K562 (cell line): ENCODE results near the gene MTX3. TPM values are rescaled to one million over a fixed set of nuclear protein-coding genes. Genes with fewer than 3 reads are reported as not detected.

Experiments used
- ATAC-seq: fragments of 200-7000 bp; cut with Tn5 transposase; 3 replicates; pipeline ENCODE4 v1.9.1; 2020; ENCODE audit warnings: moderate library complexity
- BruUV-seq: library from RNA; stranded (reverse); fragments of 400-500 nt; replicated peaks from 2 replicates; lab custom pipeline; 2021; lab: Mats Ljungman, UMichigan
- CTCF ChIA-PET: fragments of 300-600 bp; formaldehyde crosslinking; extraction: SDS; loops from one replicate; lab custom pipeline; 2021; ENCODE audit warnings: low intra/inter-chr PET ratio; lab: Yijun Ruan, JAX
- POLR2A ChIA-PET: fragments of 300-600, 350-650 bp; sonication (Branson Sonifier 250); formaldehyde crosslinking; extraction: SDS; loops from one replicate; lab custom pipeline; 2021; ENCODE audit warnings: antibody characterized with exemption, inconsistent platforms; lab: Yijun Ruan, JAX
- DNase-seq, 4 experiments: peaks; one replicate each; pipeline versions ENCODE4 v3.0.0 to v3.0.0-alpha.2; 2011 to 2018; ENCODE audit warnings: low spot score in 3 of 4, mixed read lengths in 3 of 4; ENCODE audit errors: extremely low read depth in 1 of 4
- FAIRE-seq: peaks from 2 replicates; lab custom pipeline; 2011; peaks lifted over from hg19 to GRCh38; lab: Jason Lieb, UNC
- H2AFZ ChIP-seq: 2 replicates; pipeline ENCODE4 v1.6.0; 2011; ENCODE audit warnings: low read depth, low read length, control low read depth, inconsistent platforms
- H3K27ac ChIP-seq: fragments of 200-600 bp; 3 replicates; pipeline ENCODE4 v1.8.0; 2011; ENCODE audit warnings: low read depth, mild to moderate bottlenecking, control low read depth, inconsistent platforms, low read length, moderate library complexity, mixed read lengths; ENCODE audit errors: extremely low read depth
- H3K27me3 ChIP-seq, 2 experiments: fragments of 300-600 bp in 1 of 2; 2 replicates in 1 of 2; 3 replicates in 1 of 2; pipeline versions ENCODE4 v1.6.0 to v1.8.0; 2011; ENCODE audit warnings: inconsistent platforms in 2 of 2, low read length in 2 of 2, mild to moderate bottlenecking in 1 of 2, mixed read lengths in 1 of 2, moderate library complexity in 1 of 2; ENCODE audit not compliant: control insufficient read depth in 2 of 2, insufficient read depth in 2 of 2
- H3K36me3 ChIP-seq: fragments of 300-600 bp; 3 replicates; pipeline ENCODE4 v1.8.0; 2011; ENCODE audit warnings: mild to moderate bottlenecking, low read length, inconsistent platforms; ENCODE audit not compliant: control insufficient read depth, insufficient read depth
- H3K4me1 ChIP-seq, 2 experiments: fragments of 200-600 bp in 1 of 2; replicated peaks in 1 of 2; 2 replicates in 1 of 2; 3 replicates in 1 of 2; pipeline versions ENCODE4 v1.5.1 to v1.8.0; 2011; ENCODE audit warnings: inconsistent platforms in 2 of 2, low read length in 2 of 2, mild to moderate bottlenecking in 1 of 2, mixed read lengths in 1 of 2, moderate library complexity in 1 of 2; ENCODE audit not compliant: control insufficient read depth in 2 of 2, insufficient read depth in 2 of 2
- H3K4me2 ChIP-seq: 2 replicates; pipeline ENCODE4 v1.6.1; 2011; ENCODE audit warnings: low read length, control low read depth, inconsistent platforms, mixed read lengths; ENCODE audit not compliant: insufficient read depth
- H3K4me3 ChIP-seq: fragments of 200-600 bp; sonication (generic), shearing (Covaris generic); 2 replicates; pipeline ENCODE4 v1.5.1; 2016; ENCODE audit warnings: control low read depth, inconsistent platforms
- H3K79me2 ChIP-seq: fragments of 200-600 bp; 3 replicates; pipeline ENCODE4 v1.8.0; 2011; ENCODE audit warnings: low read length, inconsistent platforms; ENCODE audit not compliant: control insufficient read depth, insufficient read depth
- H3K9ac ChIP-seq, 2 experiments: 2 replicates each; pipeline versions ENCODE4 v1.6.0 to v1.6.1; 2011; ENCODE audit warnings: low read depth in 2 of 2, low read length in 2 of 2, control low read depth in 1 of 2, inconsistent platforms in 1 of 2, mild to moderate bottlenecking in 1 of 2, mixed read lengths in 1 of 2; ENCODE audit not compliant: insufficient read depth in 1 of 2
- H3K9me1 ChIP-seq: one replicate; pipeline ENCODE4 v1.6.0; 2011; ENCODE audit warnings: inconsistent platforms, mild to moderate bottlenecking, low read length, moderate library complexity; ENCODE audit not compliant: control insufficient read depth, insufficient read depth
- H3K9me3 ChIP-seq: replicated peaks from 2 replicates; pipeline ENCODE4 v1.5.1; 2011; ENCODE audit warnings: low read depth, low read length, inconsistent platforms; ENCODE audit not compliant: control insufficient read depth, insufficient read depth
- H4K20me1 ChIP-seq: replicated peaks from 2 replicates; pipeline ENCODE4 v1.6.1; 2011; ENCODE audit warnings: low read length, inconsistent platforms, mixed read lengths; ENCODE audit not compliant: control insufficient read depth, insufficient read depth
- BRF1 ChIP-seq: IDR thresholded peaks from 3 replicates; pipeline ENCODE4 v1.6.1; 2011; ENCODE audit warnings: borderline replicate concordance, mild to moderate bottlenecking; ENCODE audit not compliant: insufficient read length; ENCODE audit errors: extremely low read depth
- CBFA2T3 ChIP-seq: fragments of 450-650 bp; IDR thresholded peaks from 2 replicates; pipeline ENCODE4 v1.6.1; 2017
- CHAMP1 ChIP-seq: fragments of 450-650 bp; IDR thresholded peaks from 2 replicates; pipeline ENCODE4 v1.6.1; 2016; ENCODE audit warnings: mild to moderate bottlenecking
- EGR1 ChIP-seq: fragments of 450-650 bp; conservative IDR thresholded peaks from 2 replicates; pipeline ENCODE4 v1.6.1; 2017; ENCODE audit warnings: mild to moderate bottlenecking
- NFATC3 ChIP-seq: fragments of 450-650 bp; IDR thresholded peaks from 2 replicates; pipeline ENCODE4 v1.6.1; 2017; ENCODE audit warnings: mild to moderate bottlenecking
- NR2C1 ChIP-seq, 2 experiments: fragments of 450-650 bp; IDR thresholded peaks; 2 replicates each; pipeline ENCODE4 v1.6.1; 2017; ENCODE audit warnings: mild to moderate bottlenecking in 2 of 2, antibody characterized with exemption in 1 of 2, inconsistent platforms in 1 of 2, missing compliant biosample characterization in 1 of 2, missing genetic modification characterization in 1 of 2
- RNF219 ChIP-seq: fragments of 250-450 bp; sonication (Bioruptor Pico); IDR thresholded peaks from 2 replicates; pipeline ENCODE4 v1.5.0; 2022; ENCODE audit warnings: mild to moderate bottlenecking
- TCF7 ChIP-seq: sonication (generic); IDR thresholded peaks from 2 replicates; pipeline ENCODE4 v1.6.1; 2016; ENCODE audit warnings: antibody characterized with exemption, borderline replicate concordance
- TCFL5 ChIP-seq: fragments of 250-450 bp; sonication (Bioruptor Pico); conservative IDR thresholded peaks from 2 replicates; pipeline ENCODE4 v1.6.1; 2021; ENCODE audit warnings: mild to moderate bottlenecking, moderate library complexity, matching md5 sums
- XRCC4 ChIP-seq: IDR thresholded peaks from one replicate; pipeline ENCODE4 v1.6.1; 2011; ENCODE audit not compliant: insufficient read depth, insufficient read length; ENCODE audit errors: extremely low read depth
- ZNF431 ChIP-seq: sonication (generic); formaldehyde crosslinking; IDR thresholded peaks from 2 replicates; pipeline ENCODE4 v1.8.0; 2022; ENCODE audit warnings: mild to moderate bottlenecking, missing genetic modification reagents
- ZNF445 ChIP-seq: fragments of 250-450 bp; sonication (Bioruptor Pico); IDR thresholded peaks from 2 replicates; pipeline ENCODE4 v1.4.0; 2020; ENCODE audit warnings: low read depth, mild to moderate bottlenecking, moderate library complexity
- WGBS: fragments of 100-300 bp; shearing (Covaris generic); methylation state at CpG from one replicate; pipeline ENCODE4 v1.1.6; 2016; ENCODE audit warnings: low coverage, mixed read lengths; ENCODE audit not compliant: insufficient coverage; ENCODE audit errors: missing lambda C conversion rate; 5-methylcytosine and 5-hydroxymethylcytosine counted together
- in situ Hi-C: fragments of 300-500 bp; cut with MboI; formaldehyde crosslinking; loops from 4 replicates; pipeline ENCODE4 v1.15.0; 2018; ENCODE audit warnings: inconsistent platforms, mixed read lengths
- intact Hi-C: fragments of 100-400 bp; cut with micrococcal nuclease; formaldehyde crosslinking; loops from 2 replicates; pipeline ENCODE4 v1.14.2; 2022
- polyA plus RNA-seq, 8 experiments: library from polyadenylated mRNA; depleted of rRNA in 4 of 8; stranded (reverse) in 5 of 8; unstranded in 3 of 8; fragments of >200 nt; fragmentation: Nextera tagmentation in 2 of 8; fragmentation: Illumina TruSeq in 1 of 8; extraction: Ambion mirVana in 2 of 8; extraction: Trizol in 1 of 8; gene quantifications; 2 replicates each; pipeline versions ENCODE4 v1.2.1 to v1.2.3, GENCODE V29; 2011 to 2014; ENCODE audit warnings: inconsistent platforms in 1 of 8, missing spikeins in 1 of 8
- total RNA-seq, 7 experiments: library from RNA; depleted of rRNA in 6 of 7; stranded (reverse); fragments of >200 nt in 6 of 7; fragmentation: Illumina TruSeq in 2 of 7; extraction: Trizol in 2 of 7; gene quantifications; 2 replicates each; pipeline versions ENCODE4 v1.2.1 to v1.2.3, GENCODE V29; 2011 to 2021; ENCODE audit warnings: low replicate concordance in 1 of 7

Gene MTX3
- total and polyA plus RNA-seq, 9 of the 15 experiments (the other 6 are each of a cell fraction or from before 2014, with no cell fraction given), result 0.04 to 0.36 (median 0.15) TPM; not detected in 1

GRCh38 chr5:80026841-80027240, 35.8 kb upstream of the MTX3 start (continued):
- TF ChIP-seq RNF219 (CRISPR knock-in tag) (no peak), CBFA2T3 (no peak), BRF1 (no peak), NR2C1 (IDR thresholded peaks at IDR 0.05) (no peak), NR2C1 (tag; IDR thresholded peaks at IDR 0.05) (no peak)

- FAIRE-seq, result no peak
- in situ Hi-C loops, result no loop called here
- no peaks in the 10 kb centered on the region for H3K79me2 ChIP-seq
- CTCF ChIA-PET, result no interaction called here
- no peak for DNase-seq
- no peaks in the 10 kb centered on the region for H3K36me3 ChIP-seq
- TF ChIP-seq ZNF431 (no peak), TCF7 (no peak), CHAMP1 (no peak), EGR1 (no peak), XRCC4 (no peak), TCFL5 (CRISPR knock-in tag) (no peak), NFATC3 (no peak), ZNF445 (no peak)
- no peak overlapping the region for H2AFZ ChIP-seq
- H3K9ac ChIP-seq, result no peak overlapping the region
- H3K9me3 ChIP-seq, result no peaks in the 10 kb centered on the region
- WGBS, result 0% methylated on average over 2 of the region's 2 CpGs
- no peak overlapping the region for H3K4me2 ChIP-seq
- no TSS peak for BruUV-seq
- H3K4me3 ChIP-seq, result no peak overlapping the region
- peaks cover 7 to 15% of the 10 kb centered on the region in 2 experiments; a peak in 4 of 5 replicates for H3K27me3 ChIP-seq
- intact Hi-C loops, result no loop called here
- H3K27ac ChIP-seq, result no peak overlapping the region
- H3K4me1 ChIP-seq, result no peaks in the 10 kb centered on the region
- ATAC-seq, result no peak
- no peaks in the 10 kb centered on the region for H3K9me1 ChIP-seq
- POLR2A ChIA-PET, result no interaction called here
- no peaks in the 10 kb centered on the region for H4K20me1 ChIP-seq
Measured at GRCh38 chr5:80025069-80025468, 34.0 kb upstream of the MTX3 start.
